Testis (tissue), 3 donors: ENCODE results near the gene TIAM2. TPM values are rescaled to one million over a fixed set of nuclear protein-coding genes. Genes with fewer than 3 reads are reported as not detected.

ENCODE experiments used
- DNase-seq: peaks from one replicate; pipeline ENCODE4 v3.0.0-alpha.2; 2019
- H3K27ac ChIP-seq, 2 donors: fragments of 200-600 bp; sonication (generic); one replicate each; pipeline ENCODE4 v1.5.1; 2019
- H3K27me3 ChIP-seq: fragments of 200-600 bp; sonication (generic); one replicate; pipeline ENCODE4 v1.5.1; 2019
- H3K36me3 ChIP-seq: fragments of 200-600 bp; sonication (generic); one replicate; pipeline ENCODE4 v1.5.1; 2017; ENCODE audit warnings: low read depth; ENCODE audit errors: missing control alignments
- H3K4me1 ChIP-seq: fragments of 200-600 bp; sonication (generic); one replicate; pipeline ENCODE4 v1.5.1; 2019
- H3K4me3 ChIP-seq, 2 donors: fragments of 200-600 bp; sonication (generic); one replicate each; pipeline ENCODE4 v1.5.1; 2017 to 2019
- H3K9me3 ChIP-seq: fragments of 200-600 bp; sonication (generic); one replicate; pipeline ENCODE4 v1.5.1; 2017
- POLR2A ChIP-seq: fragments of 450-650 bp; IDR thresholded peaks from one replicate; pipeline ENCODE4 v1.6.1; 2017; ENCODE audit warnings: antibody characterized with exemption, mild to moderate bottlenecking, moderate library complexity
- WGBS, 2 donors: methylation state at CpG; one replicate each; pipeline ENCODE4 v1.1.5; 2018; 5-methylcytosine and 5-hydroxymethylcytosine counted together
- intact Hi-C: fragments of 100-400 bp; cut with DNase I; formaldehyde crosslinking; loops from one replicate; pipeline ENCODE4 v1.15.1; 2023; ENCODE audit warnings: low total_unique reads
- polyA plus RNA-seq: library from polyadenylated mRNA; stranded (reverse); fragments of 350-450 nt; fragmentation: Illumina TruSeq; extraction: RNeasy Lipid Tissue Mini Kit (QIAGEN cat#74804); gene quantifications from one replicate; pipeline ENCODE4 v1.2.3, GENCODE V29; 2014; ENCODE audit warnings: low read depth, low replicate concordance; ENCODE audit not compliant: insufficient read depth
- total RNA-seq, 2 donors: library from RNA; depleted of rRNA; stranded (reverse); fragments of >200 nt; gene quantifications; one replicate each; pipeline ENCODE4 v1.2.3, GENCODE V29; 2016
- TF ChIP-seq, protein P1 (sequence below), 3 experiments: fragments of 450-650 bp in 2 of 3; fragments of 200-600 bp in 1 of 3; sonication (generic) in 1 of 3; IDR thresholded peaks; one replicate each; pipeline ENCODE4 v1.5.1; 2016 to 2019; ENCODE audit warnings: antibody characterized with exemption in 3 of 3, mild to moderate bottlenecking in 2 of 3, moderate library complexity in 1 of 3

TIAM2 gene
- total and polyA plus RNA-seq, 3 donors from 2014 or later = 22.7 to 43.8 (median 38.0) TPM

DNA sequence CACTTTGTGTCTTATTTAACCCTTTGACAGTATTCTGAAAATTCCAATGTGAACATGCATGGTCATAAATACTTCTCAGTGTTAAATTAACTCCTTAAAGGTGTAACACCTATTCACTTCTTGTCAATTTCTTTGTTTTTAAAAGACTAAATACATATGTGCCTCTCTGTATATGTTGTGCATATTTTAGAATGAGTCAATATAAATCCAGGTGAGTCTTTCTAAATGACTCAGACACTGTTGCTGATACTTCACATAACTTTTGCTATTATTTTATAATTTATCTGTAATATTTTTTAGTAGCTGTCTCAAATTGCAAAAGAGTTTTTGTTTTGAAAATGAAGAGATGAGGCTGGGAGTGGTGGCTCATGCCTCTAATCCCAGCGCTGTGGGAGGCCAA lies 36.0 kb downstream of the TIAM2 start:
- WGBS, 2 donors = 95 to 96% methylated on average over 1 of the region's 1 CpG
- no peaks in the 10 kb centered on the region for H3K27me3 ChIP-seq
- no peak overlapping the region for H3K27ac ChIP-seq
- H3K9me3 ChIP-seq = no peaks in the 10 kb centered on the region
- H3K36me3 ChIP-seq = no peaks in the 10 kb centered on the region
- H3K4me1 ChIP-seq = peaks cover 5% of the 10 kb centered on the region
- no peak for DNase-seq
- no peak overlapping the region for H3K4me3 ChIP-seq
- intact Hi-C loops = no loop called here
- TF ChIP-seq, protein P1, sequence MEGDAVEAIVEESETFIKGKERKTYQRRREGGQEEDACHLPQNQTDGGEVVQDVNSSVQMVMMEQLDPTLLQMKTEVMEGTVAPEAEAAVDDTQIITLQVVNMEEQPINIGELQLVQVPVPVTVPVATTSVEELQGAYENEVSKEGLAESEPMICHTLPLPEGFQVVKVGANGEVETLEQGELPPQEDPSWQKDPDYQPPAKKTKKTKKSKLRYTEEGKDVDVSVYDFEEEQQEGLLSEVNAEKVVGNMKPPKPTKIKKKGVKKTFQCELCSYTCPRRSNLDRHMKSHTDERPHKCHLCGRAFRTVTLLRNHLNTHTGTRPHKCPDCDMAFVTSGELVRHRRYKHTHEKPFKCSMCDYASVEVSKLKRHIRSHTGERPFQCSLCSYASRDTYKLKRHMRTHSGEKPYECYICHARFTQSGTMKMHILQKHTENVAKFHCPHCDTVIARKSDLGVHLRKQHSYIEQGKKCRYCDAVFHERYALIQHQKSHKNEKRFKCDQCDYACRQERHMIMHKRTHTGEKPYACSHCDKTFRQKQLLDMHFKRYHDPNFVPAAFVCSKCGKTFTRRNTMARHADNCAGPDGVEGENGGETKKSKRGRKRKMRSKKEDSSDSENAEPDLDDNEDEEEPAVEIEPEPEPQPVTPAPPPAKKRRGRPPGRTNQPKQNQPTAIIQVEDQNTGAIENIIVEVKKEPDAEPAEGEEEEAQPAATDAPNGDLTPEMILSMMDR (IDR thresholded peaks at IDR 0.05) = no peak
- TF ChIP-seq POLR2A = no peak

GRCh38 chr6:155033021-155033791 lies 38.1 kb downstream of the TIAM2 start:
- Histone ChIP-seq H3K27ac (no peak overlapping the region), H3K27me3 (no peaks in the 10 kb centered on the region), H3K9me3 (no peaks in the 10 kb centered on the region), H3K4me1 (no peaks in the 10 kb centered on the region), H3K4me3 (no peak overlapping the region), H3K36me3 (no peaks in the 10 kb centered on the region)
- TF ChIP-seq, protein P1 (IDR thresholded peaks at IDR 0.05) = no peak
- TF ChIP-seq POLR2A = no peak
- no peak for DNase-seq
- WGBS, 2 donors = 93 to 94% methylated on average over 13 of the region's 13 CpGs
- intact Hi-C loops = no loop called here

DNA sequence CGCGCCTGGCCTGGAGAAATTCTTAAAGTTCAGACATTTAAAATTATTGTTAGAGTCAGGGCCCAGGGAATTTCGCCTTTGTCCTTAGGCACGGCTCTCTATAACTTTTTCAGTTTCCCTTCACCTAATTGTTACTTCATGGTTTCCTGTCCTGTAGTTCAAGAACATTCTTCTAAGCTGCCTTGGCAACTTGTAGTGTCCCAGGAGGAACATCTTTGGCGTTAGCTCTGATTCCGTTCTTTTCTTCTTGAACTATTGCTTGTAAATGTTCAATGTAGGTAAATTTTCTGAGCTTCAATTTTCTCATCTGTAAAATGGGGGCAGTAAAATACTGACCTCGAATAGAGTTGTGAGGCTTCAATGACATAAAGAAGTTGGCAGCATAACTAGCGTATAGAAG lies 41.8 kb downstream of the TIAM2 start:
- H3K36me3 ChIP-seq = no peaks in the 10 kb centered on the region
- no peaks in the 10 kb centered on the region for H3K27me3 ChIP-seq
- no peaks in the 10 kb centered on the region for H3K4me1 ChIP-seq
- TF ChIP-seq, protein P1 (IDR thresholded peaks at IDR 0.05) = no peak
- no peak for TF ChIP-seq POLR2A
- 74 to 75% methylated on average over 8 of the region's 8 CpGs for WGBS, 2 donors
- no peak overlapping the region for H3K4me3 ChIP-seq
- no peak for DNase-seq
- H3K27ac ChIP-seq = no peak overlapping the region
- intact Hi-C loops = no loop called here
- H3K9me3 ChIP-seq = no peaks in the 10 kb centered on the region

DNA sequence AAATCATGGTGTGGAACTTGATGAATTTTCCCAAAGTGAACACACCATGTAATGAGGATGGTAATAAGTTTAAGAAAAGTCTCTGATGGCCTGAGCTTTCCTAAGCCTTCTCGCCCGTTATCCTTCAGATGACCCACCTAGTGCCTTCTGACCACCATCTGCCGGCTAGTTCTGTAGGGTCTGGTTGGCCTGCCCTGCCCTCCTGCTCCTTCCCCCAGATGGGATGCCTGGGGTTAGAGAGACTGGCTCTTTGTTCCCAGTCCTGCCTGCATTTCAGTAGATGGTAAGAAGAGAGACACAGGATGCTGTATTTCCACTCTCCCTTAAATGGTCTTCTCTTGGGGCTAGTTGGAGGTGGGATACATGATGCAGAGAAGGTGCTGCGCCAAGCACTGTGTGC lies 43.0 kb downstream of the TIAM2 start:
- H3K36me3 ChIP-seq = no peaks in the 10 kb centered on the region
- no peak overlapping the region for H3K4me3 ChIP-seq
- 88 to 100% methylated on average over 4 of the region's 4 CpGs for WGBS, 2 donors
- no peaks in the 10 kb centered on the region for H3K27me3 ChIP-seq
- H3K4me1 ChIP-seq = no peaks in the 10 kb centered on the region
- H3K9me3 ChIP-seq = no peaks in the 10 kb centered on the region
- H3K27ac ChIP-seq = no peak overlapping the region
- intact Hi-C loops = no loop called here
- TF ChIP-seq, protein P1 (IDR thresholded peaks at IDR 0.05) = no peak
- TF ChIP-seq POLR2A = no peak
- DNase-seq = no peak

GRCh38 chr6:155038527-155038926 lies 43.4 kb downstream of the TIAM2 start:
- no peaks in the 10 kb centered on the region for H3K9me3 ChIP-seq
- TF ChIP-seq, protein P1 (IDR thresholded peaks at IDR 0.05) = no peak
- no peak for TF ChIP-seq POLR2A
- intact Hi-C loops = no loop called here
- WGBS, 2 donors = 94 to 95% methylated on average over 2 of the region's 2 CpGs
- H3K4me3 ChIP-seq = no peak overlapping the region
- H3K27me3 ChIP-seq = no peaks in the 10 kb centered on the region
- no peaks in the 10 kb centered on the region for H3K36me3 ChIP-seq
- H3K4me1 ChIP-seq = no peaks in the 10 kb centered on the region
- no peak overlapping the region for H3K27ac ChIP-seq
- DNase-seq = no peak
